ENCODE data around the gene IRX6. TPM values are rescaled to one million over a fixed set of nuclear protein-coding genes. Genes with fewer than 3 reads are reported as not detected.

Gene IRX6
- total and polyA plus RNA-seq, 2 donors (not counting 3 experiments of a cell fraction or from before 2014, with no cell fraction given): not detected

DNA sequence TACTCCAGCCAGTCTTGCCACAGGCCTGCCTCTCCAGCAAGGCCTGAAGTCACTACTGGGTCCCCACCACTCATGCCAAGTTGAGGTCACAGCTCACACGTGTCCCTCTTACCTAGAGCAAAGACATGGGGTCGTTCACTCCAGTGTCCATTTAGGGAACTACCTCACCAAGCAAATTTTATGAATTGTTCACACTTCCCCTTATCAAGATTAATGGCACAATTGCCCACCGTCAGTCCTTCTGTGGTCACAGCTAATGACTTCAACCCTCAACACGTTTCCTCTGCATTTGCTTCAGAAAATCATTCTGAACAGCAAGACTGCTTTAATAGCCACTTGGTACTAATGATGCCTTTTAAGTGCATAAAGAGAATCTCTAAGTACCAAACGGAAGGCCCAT lies 14.6 kb downstream of the IRX6 start:
- H2AFZ ChIP-seq (ENCODE audit: low read depth, low read length): no peak overlapping the region
- POLR2A ChIA-PET: no interaction called here

More for the DNA sequence above, 14.6 kb downstream of the IRX6 start:
- BruUV-seq (replicated peaks): no TSS peak
- Histone ChIP-seq H3K27ac (ENCODE audit: insufficient read depth, low read depth, low read length) (no peak overlapping the region), H3K9ac (replicated peaks; ENCODE audit: extremely low read depth, insufficient read depth, low read length) (no peak overlapping the region), H3K79me2 (ENCODE audit: control insufficient read depth, insufficient read depth, low read length) (no peaks in the 10 kb centered on the region), H3K9me3 (replicated peaks; ENCODE audit: control insufficient read depth, insufficient read depth, low read length) (no peaks in the 10 kb centered on the region), H3K27me3 (ENCODE audit: control insufficient read depth in 2 of 2, insufficient read depth in 2 of 2, low read length in 2 of 2) (no peaks in the 10 kb centered on the region), H3K4me2 (ENCODE audit: insufficient read depth, low read length) (no peak overlapping the region), H4K20me1 (replicated peaks; ENCODE audit: control insufficient read depth, extremely low read depth, insufficient read depth, low read length) (no peaks in the 10 kb centered on the region), H3K4me1 (ENCODE audit: control insufficient read depth, extremely low read depth, insufficient read depth, low read length) (no peaks in the 10 kb centered on the region), H3K9me1 (replicated peaks; ENCODE audit: control insufficient read depth, extremely low read depth, insufficient read depth, low read length) (no peaks in the 10 kb centered on the region), H3K4me3 (replicated peaks in 1 of 3; ENCODE audit: insufficient read depth in 1 of 3, low read depth in 1 of 3, low read length in 3 of 3) (no peak overlapping the region), H3K36me3 (ENCODE audit: control insufficient read depth in 2 of 2, extremely low read depth in 1 of 2, insufficient read depth in 2 of 2, low read length in 2 of 2) (no peaks in the 10 kb centered on the region)
- intact Hi-C loops (cut with micrococcal nuclease) (no loop called here), dilution Hi-C loops (cut with MboI; ENCODE audit: extremely low pct_ligation_motif_present, low sequenced_read_pairs) (no loop called here)
- DNase-seq (ENCODE audit: low read depth, low spot score) (no peak), FAIRE-seq (no peak)
- CTCF ChIA-PET: no interaction called here
- TF ChIP-seq JUN (IDR thresholded peaks at IDR 0.05; ENCODE audit: borderline replicate concordance, insufficient read depth, insufficient read length, low read depth) (no peak), POLR2AphosphoS5 (IDR thresholded peaks at IDR 0.05; ENCODE audit: insufficient read depth, low read depth, low read length) (no peak), MYC (IDR thresholded peaks at IDR 0.05; ENCODE audit: low read depth, low read length) (no peak), EZH2 (IDR thresholded peaks at IDR 0.05; ENCODE audit: borderline replicate concordance, low read depth, low read length, severe bottlenecking) (no peak), POLR2A (IDR thresholded peaks at IDR 0.05; ENCODE audit: low read depth, low read length) (no peak), FOS (IDR thresholded peaks at IDR 0.05; ENCODE audit: borderline replicate concordance, insufficient read depth, low read length) (no peak), GATA2 (IDR thresholded peaks at IDR 0.05; ENCODE audit: insufficient read depth, insufficient read length, low read depth, low read length) (no peak)
- TF ChIP-seq, protein P1, sequence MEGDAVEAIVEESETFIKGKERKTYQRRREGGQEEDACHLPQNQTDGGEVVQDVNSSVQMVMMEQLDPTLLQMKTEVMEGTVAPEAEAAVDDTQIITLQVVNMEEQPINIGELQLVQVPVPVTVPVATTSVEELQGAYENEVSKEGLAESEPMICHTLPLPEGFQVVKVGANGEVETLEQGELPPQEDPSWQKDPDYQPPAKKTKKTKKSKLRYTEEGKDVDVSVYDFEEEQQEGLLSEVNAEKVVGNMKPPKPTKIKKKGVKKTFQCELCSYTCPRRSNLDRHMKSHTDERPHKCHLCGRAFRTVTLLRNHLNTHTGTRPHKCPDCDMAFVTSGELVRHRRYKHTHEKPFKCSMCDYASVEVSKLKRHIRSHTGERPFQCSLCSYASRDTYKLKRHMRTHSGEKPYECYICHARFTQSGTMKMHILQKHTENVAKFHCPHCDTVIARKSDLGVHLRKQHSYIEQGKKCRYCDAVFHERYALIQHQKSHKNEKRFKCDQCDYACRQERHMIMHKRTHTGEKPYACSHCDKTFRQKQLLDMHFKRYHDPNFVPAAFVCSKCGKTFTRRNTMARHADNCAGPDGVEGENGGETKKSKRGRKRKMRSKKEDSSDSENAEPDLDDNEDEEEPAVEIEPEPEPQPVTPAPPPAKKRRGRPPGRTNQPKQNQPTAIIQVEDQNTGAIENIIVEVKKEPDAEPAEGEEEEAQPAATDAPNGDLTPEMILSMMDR (IDR thresholded peaks at IDR 0.05; ENCODE audit: extremely low read depth in 1 of 2, insufficient read depth in 1 of 2, low read depth in 1 of 2, low read length in 2 of 2): no peak
- TF ChIP-seq, protein P2, sequence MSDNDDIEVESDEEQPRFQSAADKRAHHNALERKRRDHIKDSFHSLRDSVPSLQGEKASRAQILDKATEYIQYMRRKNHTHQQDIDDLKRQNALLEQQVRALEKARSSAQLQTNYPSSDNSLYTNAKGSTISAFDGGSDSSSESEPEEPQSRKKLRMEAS (IDR thresholded peaks at IDR 0.05; ENCODE audit: insufficient read depth, insufficient read length): no peak

All from endothelial cell of umbilical vein (primary cell).